GM23338 (cell line): ENCODE results near the gene CDK14. TPM values are rescaled to one million over a fixed set of nuclear protein-coding genes. Genes with fewer than 3 reads are reported as not detected.

ENCODE experiments used
- ATAC-seq: fragments of 200-7000 bp; cut with Tn5 transposase; 3 replicates; pipeline ENCODE4 v1.9.1; 2020
- DNase-seq: peaks from one replicate; pipeline ENCODE4 v3.0.0-alpha.2; 2015; ENCODE audit warnings: low spot score
- H2AFZ ChIP-seq: fragments of 200-600 bp; sonication (generic); 2 replicates; pipeline ENCODE4 v1.8.0; 2016; ENCODE audit warnings: antibody characterized with exemption, mild to moderate bottlenecking, moderate library complexity
- H3F3A ChIP-seq: fragments of 200-600 bp; sonication (generic); replicated peaks from 2 replicates; pipeline ENCODE4 v1.8.0; 2017; ENCODE audit warnings: antibody characterized with exemption, mixed run types, low read depth
- H3K27ac ChIP-seq: fragments of 200-600 bp; sonication (generic); 2 replicates; pipeline ENCODE4 v1.6.1; 2016; ENCODE audit warnings: low read depth
- H3K27me3 ChIP-seq: fragments of 200-600 bp; sonication (generic); 2 replicates; pipeline ENCODE4 v1.8.0; 2016; ENCODE audit warnings: mild to moderate bottlenecking, mixed run types, moderate library complexity; ENCODE audit not compliant: insufficient read depth
- H3K36me3 ChIP-seq: fragments of 200-600 bp; sonication (generic); 2 replicates; pipeline ENCODE4 v1.8.0; 2016; ENCODE audit warnings: mild to moderate bottlenecking; ENCODE audit not compliant: insufficient read depth
- H3K4me1 ChIP-seq: fragments of 200-600 bp; sonication (generic); 2 replicates; pipeline ENCODE4 v1.8.0; 2016; ENCODE audit warnings: mild to moderate bottlenecking, moderate library complexity; ENCODE audit not compliant: insufficient read depth
- H3K4me2 ChIP-seq: fragments of 200-600 bp; sonication (generic); 2 replicates; pipeline ENCODE4 v1.7.1; 2017; ENCODE audit warnings: mixed run types
- H3K4me3 ChIP-seq: fragments of 200-600 bp; sonication (generic); 2 replicates; pipeline ENCODE4 v1.6.1; 2016; ENCODE audit warnings: mixed run types
- H3K79me2 ChIP-seq: fragments of 200-600 bp; sonication (generic); replicated peaks from 2 replicates; pipeline ENCODE4 v1.8.0; 2017; ENCODE audit warnings: mild to moderate bottlenecking; ENCODE audit not compliant: insufficient read depth
- H3K9me2 ChIP-seq: fragments of 200-600 bp; sonication (generic); 2 replicates; pipeline ENCODE4 v1.8.0; 2017; ENCODE audit not compliant: insufficient read depth
- H4K20me1 ChIP-seq: fragments of 200-600 bp; sonication (generic); replicated peaks from 2 replicates; pipeline ENCODE4 v1.8.0; 2017; ENCODE audit warnings: mild to moderate bottlenecking; ENCODE audit not compliant: insufficient read depth
- H3K27ac Mint-ChIP-seq: 2 replicates; pipeline ENCODE4 v1.8.0; 2020; ENCODE audit warnings: inconsistent platforms, mild to moderate bottlenecking, moderate library complexity, mixed read lengths
- H3K27me3 Mint-ChIP-seq: 3 replicates; pipeline ENCODE4 v1.8.0; 2022; ENCODE audit warnings: low read depth, mild to moderate bottlenecking, moderate library complexity, mixed read lengths, inconsistent platforms; ENCODE audit not compliant: insufficient read depth, poor library complexity
- H3K36me3 Mint-ChIP-seq: 3 replicates; pipeline ENCODE4 v1.8.0; 2021; ENCODE audit warnings: low read depth, mild to moderate bottlenecking, inconsistent platforms, moderate library complexity, mixed read lengths
- H3K4me1 Mint-ChIP-seq: 3 replicates; pipeline ENCODE4 v1.8.0; 2020; ENCODE audit warnings: mild to moderate bottlenecking, inconsistent platforms, mixed read lengths
- H3K4me3 Mint-ChIP-seq: 3 replicates; pipeline ENCODE4 v1.8.0; 2021; ENCODE audit warnings: moderate library complexity, mild to moderate bottlenecking, inconsistent platforms, mixed read lengths
- H3K9me3 Mint-ChIP-seq: 3 replicates; pipeline ENCODE4 v1.8.0; 2020; ENCODE audit warnings: moderate library complexity, mild to moderate bottlenecking, inconsistent platforms, mixed read lengths
- CREB1 ChIP-seq: fragments of 250-450 bp; sonication (Bioruptor Pico); IDR thresholded peaks from 2 replicates; pipeline ENCODE4 v1.5.0; 2020; ENCODE audit warnings: low read depth, mild to moderate bottlenecking, moderate library complexity
- EZH2 ChIP-seq: fragments of 200-600 bp; sonication (generic); IDR thresholded peaks from one replicate; pipeline ENCODE4 v1.8.0; 2017; ENCODE audit warnings: antibody characterized with exemption, mild to moderate bottlenecking, low read depth; ENCODE audit not compliant: unreplicated experiment
- EZH2phosphoT487 ChIP-seq: fragments of 200-600 bp; sonication (generic); IDR thresholded peaks from one replicate; pipeline ENCODE4 v1.8.1; 2018; ENCODE audit warnings: antibody characterized with exemption; ENCODE audit not compliant: unreplicated experiment
- JUNB ChIP-seq: IDR thresholded peaks from one replicate; pipeline ENCODE4 v1.6.1; 2016; ENCODE audit warnings: antibody characterized with exemption; ENCODE audit not compliant: unreplicated experiment
- NANOG ChIP-seq: IDR thresholded peaks from 2 replicates; pipeline ENCODE4 v1.6.1; 2016; ENCODE audit warnings: antibody characterized with exemption, borderline replicate concordance
- POLR2AphosphoS5 ChIP-seq: IDR thresholded peaks from 2 replicates; pipeline ENCODE4 v1.6.1; 2016; ENCODE audit warnings: antibody characterized with exemption, low read depth
- STAT1 ChIP-seq: IDR thresholded peaks from one replicate; pipeline ENCODE4 v1.6.1; 2016; ENCODE audit warnings: antibody characterized with exemption; ENCODE audit not compliant: unreplicated experiment
- ZNF114 ChIP-seq: fragments of 250-450 bp; sonication (Bioruptor Pico); IDR thresholded peaks from 2 replicates; pipeline ENCODE4 v1.5.0; 2020; ENCODE audit warnings: mild to moderate bottlenecking, moderate library complexity
- ZNF331 ChIP-seq: fragments of 250-450 bp; sonication (Bioruptor Pico); IDR thresholded peaks from 2 replicates; pipeline ENCODE4 v1.5.0; 2020; ENCODE audit warnings: low read depth, mild to moderate bottlenecking, moderate library complexity
- polyA plus RNA-seq: library from polyadenylated mRNA; unstranded; fragments of >200 nt; fragmentation: Nextera tagmentation; extraction: Ambion mirVana; gene quantifications from 2 replicates; pipeline ENCODE4 v1.2.1, GENCODE V29; 2016
- total RNA-seq: library from RNA; depleted of rRNA; stranded (reverse); fragments of >200 nt; shearing (Covaris generic); gene quantifications from 2 replicates; pipeline ENCODE4 v1.2.3, GENCODE V29; 2014
- TF ChIP-seq, protein P1 (sequence below), 2 experiments: fragments of 200-600 bp in 1 of 2; sonication (generic) in 1 of 2; conservative IDR thresholded peaks; 2 replicates each; pipeline versions ENCODE4 v1.5.1 to v1.6.1; 2016 to 2017; ENCODE audit warnings: antibody characterized with exemption in 2 of 2, low read depth in 2 of 2, mild to moderate bottlenecking in 2 of 2, moderate library complexity in 1 of 2
- TF ChIP-seq, protein P2 (sequence below): IDR thresholded peaks from one replicate; pipeline ENCODE4 v1.6.1; 2018; ENCODE audit warnings: antibody characterized with exemption; ENCODE audit not compliant: unreplicated experiment
- TF ChIP-seq, protein P3 (sequence below): fragments of 250-450 bp; sonication (Bioruptor Pico); IDR thresholded peaks from 2 replicates; pipeline ENCODE4 v1.5.0; 2020; ENCODE audit warnings: mild to moderate bottlenecking, moderate library complexity
- TF ChIP-seq, protein P4 (sequence below): IDR thresholded peaks from 2 replicates; pipeline ENCODE4 v1.6.1; 2016; ENCODE audit warnings: antibody characterized with exemption

Gene CDK14
- total and polyA plus RNA-seq, 2 experiments from 2014 or later, result 11.2 to 24.0 TPM

DNA sequence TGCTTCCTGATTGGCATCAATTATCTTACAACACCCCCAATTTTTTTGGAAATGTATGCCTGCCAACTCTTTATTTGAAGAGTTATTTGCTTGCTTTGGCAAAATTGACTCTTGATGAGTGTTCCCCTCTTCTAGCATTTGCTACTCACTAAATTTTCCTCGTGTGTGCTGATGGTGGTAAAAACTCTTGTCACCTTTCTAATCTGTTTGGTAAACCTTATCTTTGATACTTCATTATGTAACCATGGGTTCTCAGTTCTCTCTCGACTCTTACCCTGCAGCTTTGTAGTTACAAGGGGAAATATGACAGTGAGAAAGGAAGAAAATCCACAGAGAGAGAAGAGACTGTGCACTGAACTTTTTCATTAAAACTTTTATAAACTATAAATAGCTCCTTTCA is 102.5 kb downstream of the CDK14 start (continued):
- TF ChIP-seq ZNF114 (CRISPR knock-in tag), result no peak

DNA sequence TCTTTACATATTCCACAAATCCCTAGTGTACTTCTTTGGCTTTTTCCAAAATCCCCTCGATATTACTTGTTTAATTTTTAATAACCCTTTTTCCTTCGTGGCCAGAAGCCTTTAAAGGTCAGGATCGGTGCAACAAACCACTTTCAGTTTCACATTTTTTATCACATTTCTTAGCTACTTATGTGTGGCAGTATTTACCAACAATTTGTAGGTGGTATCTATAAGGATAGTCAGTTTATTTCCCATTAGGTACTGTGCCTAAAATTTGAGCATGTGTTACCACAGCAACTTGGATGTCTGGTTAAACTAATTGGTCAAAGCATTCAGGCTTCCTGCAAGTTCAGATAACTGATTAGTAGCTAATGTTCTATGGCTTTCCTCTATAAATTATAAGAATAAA is 104.9 kb downstream of the CDK14 start:
- no peak overlapping the region for H3K4me3 ChIP-seq
- no peak overlapping the region for H3K27ac ChIP-seq
- no peak for DNase-seq
- peaks cover under 1% of the 10 kb centered on the region; the same call in 1 of the 2 replicates for H3K4me1 ChIP-seq
- no peaks in the 10 kb centered on the region for H3K9me2 ChIP-seq
- no peak overlapping the region for H3K27ac Mint-ChIP-seq
- no peak overlapping the region for H3K4me3 Mint-ChIP-seq
- H3K27me3 Mint-ChIP-seq, result peaks cover 4% of the 10 kb centered on the region
- ATAC-seq, result no peak
- H3K36me3 ChIP-seq, result no peaks in the 10 kb centered on the region
- no peaks in the 10 kb centered on the region for H3K27me3 ChIP-seq
- H3K9me3 Mint-ChIP-seq, result no peaks in the 10 kb centered on the region; the same call in 1 of the 3 replicates
- H3F3A ChIP-seq, result no peaks in the 10 kb centered on the region
- H3K4me1 Mint-ChIP-seq, result peaks cover 19% of the 10 kb centered on the region
- H3K4me2 ChIP-seq, result no peak overlapping the region
- H3K36me3 Mint-ChIP-seq, result peaks cover 7% of the 10 kb centered on the region; the same call in 2 of the 3 replicates
- H3K79me2 ChIP-seq, result 0 out of 2 replicates have a peak, but pooled peaks cover 5% of the 10 kb centered on the region
- 0 out of 2 replicates have a peak, but pooled peaks cover 3% of the 10 kb centered on the region for H4K20me1 ChIP-seq
- TF ChIP-seq, protein P1, sequence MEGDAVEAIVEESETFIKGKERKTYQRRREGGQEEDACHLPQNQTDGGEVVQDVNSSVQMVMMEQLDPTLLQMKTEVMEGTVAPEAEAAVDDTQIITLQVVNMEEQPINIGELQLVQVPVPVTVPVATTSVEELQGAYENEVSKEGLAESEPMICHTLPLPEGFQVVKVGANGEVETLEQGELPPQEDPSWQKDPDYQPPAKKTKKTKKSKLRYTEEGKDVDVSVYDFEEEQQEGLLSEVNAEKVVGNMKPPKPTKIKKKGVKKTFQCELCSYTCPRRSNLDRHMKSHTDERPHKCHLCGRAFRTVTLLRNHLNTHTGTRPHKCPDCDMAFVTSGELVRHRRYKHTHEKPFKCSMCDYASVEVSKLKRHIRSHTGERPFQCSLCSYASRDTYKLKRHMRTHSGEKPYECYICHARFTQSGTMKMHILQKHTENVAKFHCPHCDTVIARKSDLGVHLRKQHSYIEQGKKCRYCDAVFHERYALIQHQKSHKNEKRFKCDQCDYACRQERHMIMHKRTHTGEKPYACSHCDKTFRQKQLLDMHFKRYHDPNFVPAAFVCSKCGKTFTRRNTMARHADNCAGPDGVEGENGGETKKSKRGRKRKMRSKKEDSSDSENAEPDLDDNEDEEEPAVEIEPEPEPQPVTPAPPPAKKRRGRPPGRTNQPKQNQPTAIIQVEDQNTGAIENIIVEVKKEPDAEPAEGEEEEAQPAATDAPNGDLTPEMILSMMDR (conservative IDR thresholded peaks at IDR 0.05; ENCODE audit: low read depth in 2 of 2), result no peak
- no peak for TF ChIP-seq ZNF114 (CRISPR knock-in tag)
- TF ChIP-seq EZH2phosphoT487, result no peak
- no peak for TF ChIP-seq CREB1 (CRISPR knock-in tag)
- no peak for TF ChIP-seq NANOG
- TF ChIP-seq, protein P2, sequence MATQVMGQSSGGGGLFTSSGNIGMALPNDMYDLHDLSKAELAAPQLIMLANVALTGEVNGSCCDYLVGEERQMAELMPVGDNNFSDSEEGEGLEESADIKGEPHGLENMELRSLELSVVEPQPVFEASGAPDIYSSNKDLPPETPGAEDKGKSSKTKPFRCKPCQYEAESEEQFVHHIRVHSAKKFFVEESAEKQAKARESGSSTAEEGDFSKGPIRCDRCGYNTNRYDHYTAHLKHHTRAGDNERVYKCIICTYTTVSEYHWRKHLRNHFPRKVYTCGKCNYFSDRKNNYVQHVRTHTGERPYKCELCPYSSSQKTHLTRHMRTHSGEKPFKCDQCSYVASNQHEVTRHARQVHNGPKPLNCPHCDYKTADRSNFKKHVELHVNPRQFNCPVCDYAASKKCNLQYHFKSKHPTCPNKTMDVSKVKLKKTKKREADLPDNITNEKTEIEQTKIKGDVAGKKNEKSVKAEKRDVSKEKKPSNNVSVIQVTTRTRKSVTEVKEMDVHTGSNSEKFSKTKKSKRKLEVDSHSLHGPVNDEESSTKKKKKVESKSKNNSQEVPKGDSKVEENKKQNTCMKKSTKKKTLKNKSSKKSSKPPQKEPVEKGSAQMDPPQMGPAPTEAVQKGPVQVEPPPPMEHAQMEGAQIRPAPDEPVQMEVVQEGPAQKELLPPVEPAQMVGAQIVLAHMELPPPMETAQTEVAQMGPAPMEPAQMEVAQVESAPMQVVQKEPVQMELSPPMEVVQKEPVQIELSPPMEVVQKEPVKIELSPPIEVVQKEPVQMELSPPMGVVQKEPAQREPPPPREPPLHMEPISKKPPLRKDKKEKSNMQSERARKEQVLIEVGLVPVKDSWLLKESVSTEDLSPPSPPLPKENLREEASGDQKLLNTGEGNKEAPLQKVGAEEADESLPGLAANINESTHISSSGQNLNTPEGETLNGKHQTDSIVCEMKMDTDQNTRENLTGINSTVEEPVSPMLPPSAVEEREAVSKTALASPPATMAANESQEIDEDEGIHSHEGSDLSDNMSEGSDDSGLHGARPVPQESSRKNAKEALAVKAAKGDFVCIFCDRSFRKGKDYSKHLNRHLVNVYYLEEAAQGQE, result no peak
- TF ChIP-seq, protein P3, sequence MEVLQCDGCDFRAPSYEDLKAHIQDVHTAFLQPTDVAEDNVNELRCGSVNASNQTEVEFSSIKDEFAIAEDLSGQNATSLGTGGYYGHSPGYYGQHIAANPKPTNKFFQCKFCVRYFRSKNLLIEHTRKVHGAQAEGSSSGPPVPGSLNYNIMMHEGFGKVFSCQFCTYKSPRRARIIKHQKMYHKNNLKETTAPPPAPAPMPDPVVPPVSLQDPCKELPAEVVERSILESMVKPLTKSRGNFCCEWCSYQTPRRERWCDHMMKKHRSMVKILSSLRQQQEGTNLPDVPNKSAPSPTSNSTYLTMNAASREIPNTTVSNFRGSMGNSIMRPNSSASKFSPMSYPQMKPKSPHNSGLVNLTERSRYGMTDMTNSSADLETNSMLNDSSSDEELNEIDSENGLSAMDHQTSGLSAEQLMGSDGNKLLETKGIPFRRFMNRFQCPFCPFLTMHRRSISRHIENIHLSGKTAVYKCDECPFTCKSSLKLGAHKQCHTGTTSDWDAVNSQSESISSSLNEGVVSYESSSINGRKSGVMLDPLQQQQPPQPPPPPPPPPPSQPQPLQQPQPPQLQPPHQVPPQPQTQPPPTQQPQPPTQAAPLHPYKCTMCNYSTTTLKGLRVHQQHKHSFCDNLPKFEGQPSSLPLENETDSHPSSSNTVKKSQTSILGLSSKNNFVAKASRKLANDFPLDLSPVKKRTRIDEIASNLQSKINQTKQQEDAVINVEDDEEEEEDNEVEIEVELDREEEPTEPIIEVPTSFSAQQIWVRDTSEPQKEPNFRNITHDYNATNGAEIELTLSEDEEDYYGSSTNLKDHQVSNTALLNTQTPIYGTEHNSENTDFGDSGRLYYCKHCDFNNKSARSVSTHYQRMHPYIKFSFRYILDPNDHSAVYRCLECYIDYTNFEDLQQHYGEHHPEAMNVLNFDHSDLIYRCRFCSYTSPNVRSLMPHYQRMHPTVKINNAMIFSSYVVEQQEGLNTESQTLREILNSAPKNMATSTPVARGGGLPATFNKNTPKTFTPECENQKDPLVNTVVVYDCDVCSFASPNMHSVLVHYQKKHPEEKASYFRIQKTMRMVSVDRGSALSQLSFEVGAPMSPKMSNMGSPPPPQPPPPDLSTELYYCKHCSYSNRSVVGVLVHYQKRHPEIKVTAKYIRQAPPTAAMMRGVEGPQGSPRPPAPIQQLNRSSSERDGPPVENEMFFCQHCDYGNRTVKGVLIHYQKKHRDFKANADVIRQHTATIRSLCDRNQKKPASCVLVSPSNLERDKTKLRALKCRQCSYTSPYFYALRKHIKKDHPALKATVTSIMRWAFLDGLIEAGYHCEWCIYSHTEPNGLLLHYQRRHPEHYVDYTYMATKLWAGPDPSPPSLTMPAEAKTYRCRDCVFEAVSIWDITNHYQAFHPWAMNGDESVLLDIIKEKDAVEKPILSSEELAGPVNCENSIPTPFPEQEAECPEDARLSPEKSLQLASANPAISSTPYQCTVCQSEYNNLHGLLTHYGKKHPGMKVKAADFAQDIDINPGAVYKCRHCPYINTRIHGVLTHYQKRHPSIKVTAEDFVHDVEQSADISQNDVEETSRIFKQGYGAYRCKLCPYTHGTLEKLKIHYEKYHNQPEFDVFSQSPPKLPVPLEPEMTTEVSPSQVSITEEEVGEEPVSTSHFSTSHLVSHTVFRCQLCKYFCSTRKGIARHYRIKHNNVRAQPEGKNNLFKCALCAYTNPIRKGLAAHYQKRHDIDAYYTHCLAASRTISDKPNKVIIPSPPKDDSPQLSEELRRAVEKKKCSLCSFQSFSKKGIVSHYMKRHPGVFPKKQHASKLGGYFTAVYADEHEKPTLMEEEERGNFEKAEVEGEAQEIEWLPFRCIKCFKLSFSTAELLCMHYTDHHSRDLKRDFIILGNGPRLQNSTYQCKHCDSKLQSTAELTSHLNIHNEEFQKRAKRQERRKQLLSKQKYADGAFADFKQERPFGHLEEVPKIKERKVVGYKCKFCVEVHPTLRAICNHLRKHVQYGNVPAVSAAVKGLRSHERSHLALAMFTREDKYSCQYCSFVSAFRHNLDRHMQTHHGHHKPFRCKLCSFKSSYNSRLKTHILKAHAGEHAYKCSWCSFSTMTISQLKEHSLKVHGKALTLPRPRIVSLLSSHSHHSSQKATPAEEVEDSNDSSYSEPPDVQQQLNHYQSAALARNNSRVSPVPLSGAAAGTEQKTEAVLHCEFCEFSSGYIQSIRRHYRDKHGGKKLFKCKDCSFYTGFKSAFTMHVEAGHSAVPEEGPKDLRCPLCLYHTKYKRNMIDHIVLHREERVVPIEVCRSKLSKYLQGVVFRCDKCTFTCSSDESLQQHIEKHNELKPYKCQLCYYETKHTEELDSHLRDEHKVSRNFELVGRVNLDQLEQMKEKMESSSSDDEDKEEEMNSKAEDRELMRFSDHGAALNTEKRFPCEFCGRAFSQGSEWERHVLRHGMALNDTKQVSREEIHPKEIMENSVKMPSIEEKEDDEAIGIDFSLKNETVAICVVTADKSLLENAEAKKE, result no peak
- TF ChIP-seq JUNB, result no peak
- TF ChIP-seq, protein P4, sequence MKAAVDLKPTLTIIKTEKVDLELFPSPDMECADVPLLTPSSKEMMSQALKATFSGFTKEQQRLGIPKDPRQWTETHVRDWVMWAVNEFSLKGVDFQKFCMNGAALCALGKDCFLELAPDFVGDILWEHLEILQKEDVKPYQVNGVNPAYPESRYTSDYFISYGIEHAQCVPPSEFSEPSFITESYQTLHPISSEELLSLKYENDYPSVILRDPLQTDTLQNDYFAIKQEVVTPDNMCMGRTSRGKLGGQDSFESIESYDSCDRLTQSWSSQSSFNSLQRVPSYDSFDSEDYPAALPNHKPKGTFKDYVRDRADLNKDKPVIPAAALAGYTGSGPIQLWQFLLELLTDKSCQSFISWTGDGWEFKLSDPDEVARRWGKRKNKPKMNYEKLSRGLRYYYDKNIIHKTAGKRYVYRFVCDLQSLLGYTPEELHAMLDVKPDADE, result no peak
- no peak for TF ChIP-seq EZH2
- no peak for TF ChIP-seq STAT1
- TF ChIP-seq ZNF331 (CRISPR knock-in tag), result no peak
- no peak for TF ChIP-seq POLR2AphosphoS5
- no peak overlapping the region for H2AFZ ChIP-seq
